Fibroblast of mammary gland (primary cell): ENCODE results near the gene TBCD.

ENCODE experiments used
- DNase-seq: peaks from one replicate; pipeline ENCODE4 v3.0.0-alpha.2; 2010; ENCODE audit warnings: low read depth
- H3K4me3 ChIP-seq: 2 replicates; pipeline ENCODE4 v1.5.1; 2011; ENCODE audit warnings: low read depth, mild to moderate bottlenecking, low read length, moderate library complexity; ENCODE audit not compliant: control insufficient read depth
- CTCF ChIP-seq: conservative IDR thresholded peaks from 2 replicates; pipeline ENCODE4 v1.5.1; 2011; ENCODE audit warnings: low read depth, low read length, inconsistent platforms; ENCODE audit not compliant: control insufficient read depth, insufficient read depth

TBCD gene

GRCh38 chr17:82805823-82806222, 54.0 kb downstream of the TBCD start:
- H3K4me3 ChIP-seq: no peak overlapping the region
- no peak for TF ChIP-seq CTCF
- DNase-seq: no peak

GRCh38 chr17:82806645-82807044, 54.8 kb downstream of the TBCD start:
- DNase-seq: no peak
- no peak for TF ChIP-seq CTCF
- no peak overlapping the region for H3K4me3 ChIP-seq

GRCh38 chr17:82807101-82807500, 55.2 kb downstream of the TBCD start:
- DNase-seq: no peak
- no peak overlapping the region for H3K4me3 ChIP-seq
- no peak for TF ChIP-seq CTCF

GRCh38 chr17:82807562-82807961, 55.7 kb downstream of the TBCD start:
- no peak overlapping the region for H3K4me3 ChIP-seq
- no peak for DNase-seq
- TF ChIP-seq CTCF: no peak

- no peak for TF ChIP-seq CTCF
- DNase-seq: no peak
- no peak overlapping the region for H3K4me3 ChIP-seq
These were observed 56.1 kb downstream of the TBCD start for GRCh38 chr17:82808006-82808405.

GRCh38 chr17:82808921-82809905, 57.3 kb downstream of the TBCD start:
- no peak for TF ChIP-seq CTCF
- no peak overlapping the region for H3K4me3 ChIP-seq
- peak; percentile 4 for DNase-seq
